Right kidney (tissue), 1 donor: ENCODE measurements around the gene SPEM3.

Experiments
- DNase-seq: peaks from one replicate; pipeline ENCODE4 v3.0.0-alpha.2; 2016

Gene SPEM3

GRCh38 chr17:7421186-7421585 lies 7.5 kb upstream of the SPEM3 start:
- no peak for DNase-seq

GRCh38 chr17:7423679-7424078 lies 5.0 kb upstream of the SPEM3 start:
- no peak for DNase-seq

- DNase-seq, result no peak
Observed at GRCh38 chr17:7425316-7425715, 3.3 kb upstream of the SPEM3 start, which contains the start of gene SPEM2. Gene SPEM2, plus strand, starts transcription at chr17:7425616. Its CDS starts 73 bp downstream, at chr17:7425689.

- DNase-seq, result no peak
Observed at GRCh38 chr17:7425756-7426155, 2.9 kb upstream of the SPEM3 start.

DNA sequence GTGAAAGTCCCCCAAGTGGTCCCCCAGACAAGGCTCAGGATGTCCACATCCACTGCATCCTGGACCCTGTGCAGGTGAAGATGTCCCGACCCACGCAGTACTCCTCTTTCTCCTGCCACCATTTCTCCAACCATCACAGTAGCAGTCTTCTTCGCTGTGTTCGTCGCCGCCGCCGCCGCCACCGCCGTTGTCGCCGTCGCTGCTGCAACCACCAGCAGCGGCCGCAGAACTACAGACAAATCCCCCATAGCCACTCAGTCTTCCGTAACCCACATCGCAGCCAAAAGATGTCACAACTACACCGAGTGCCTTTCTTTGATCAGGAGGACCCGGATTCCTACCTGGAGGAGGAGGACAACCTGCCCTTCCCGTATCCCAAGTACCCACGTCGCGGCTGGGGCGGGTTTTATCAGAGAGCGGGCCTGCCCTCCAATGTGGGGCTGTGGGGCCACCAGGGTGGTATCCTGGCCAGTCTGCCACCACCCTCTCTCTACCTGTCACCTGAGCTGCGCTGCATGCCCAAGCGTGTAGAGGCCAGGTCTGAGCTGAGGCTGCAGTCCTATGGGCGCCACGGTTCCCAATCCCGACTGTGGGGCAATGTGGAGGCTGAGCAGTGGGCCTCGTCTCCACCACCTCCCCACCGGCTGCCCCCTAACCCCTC lies 2.3 kb upstream of the SPEM3 start:
- no peak for DNase-seq

- no peak for DNase-seq
Observed at GRCh38 chr17:7426896-7427489, 1.7 kb upstream of the SPEM3 start.

GRCh38 chr17:7427549-7427948 lies 1.1 kb upstream of the SPEM3 start:
- no peak for DNase-seq

GRCh38 chr17:7429722-7430121 lies 1.1 kb downstream of the SPEM3 start:
- DNase-seq, result no peak

DNA sequence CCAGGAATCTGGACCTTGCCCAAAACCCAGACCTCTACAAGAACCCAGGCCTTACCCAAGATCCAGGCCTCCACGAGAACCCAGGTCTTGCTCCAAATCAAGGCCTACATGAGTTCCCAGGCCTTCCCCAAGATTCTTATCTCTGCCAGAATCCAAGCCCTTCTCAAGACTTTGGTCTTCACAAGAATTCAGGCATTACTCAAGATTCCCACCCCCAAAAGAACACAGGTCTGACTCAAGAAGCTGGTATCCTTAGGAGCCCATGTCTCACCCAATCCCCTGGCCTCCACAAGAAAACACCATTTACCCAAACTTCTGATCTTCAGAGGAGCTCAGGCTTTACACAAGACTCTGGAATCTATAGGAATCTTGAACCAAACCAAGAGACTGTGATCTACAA lies 2.6 kb downstream of the SPEM3 start:
- no peak for DNase-seq

DNA sequence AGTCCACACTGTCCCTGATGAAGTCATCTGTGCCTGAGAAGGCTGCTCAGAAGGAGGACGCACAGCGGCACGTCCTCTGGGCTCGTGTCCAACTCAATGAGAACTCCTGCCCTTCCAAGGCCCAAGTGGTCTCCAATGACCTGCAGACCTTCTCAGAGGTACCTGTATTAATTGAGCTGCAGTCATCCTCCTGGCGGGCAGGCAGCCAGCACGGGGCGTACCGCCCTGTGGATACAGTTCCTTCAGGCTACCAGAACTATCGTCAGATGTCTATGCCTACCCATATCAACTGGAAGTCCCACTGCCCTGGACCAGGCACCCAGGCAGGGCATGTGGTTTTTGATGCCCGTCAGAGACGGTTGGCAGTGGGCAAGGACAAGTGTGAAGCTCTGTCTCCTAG lies 3.6 kb downstream of the SPEM3 start:
- no peak for DNase-seq

GRCh38 chr17:7435676-7436555 lies 7.3 kb downstream of the SPEM3 start:
- peak; percentile 78 for DNase-seq

GRCh38 chr17:7436556-7437368 lies 8.1 kb downstream of the SPEM3 start:
- DNase-seq, result peak; percentile 87

- no peak for DNase-seq
Observed at GRCh38 chr17:7437369-7437863, 8.8 kb downstream of the SPEM3 start.

GRCh38 chr17:7437950-7438614 lies 9.4 kb downstream of the SPEM3 start:
- DNase-seq, result peak; percentile 80

DNA sequence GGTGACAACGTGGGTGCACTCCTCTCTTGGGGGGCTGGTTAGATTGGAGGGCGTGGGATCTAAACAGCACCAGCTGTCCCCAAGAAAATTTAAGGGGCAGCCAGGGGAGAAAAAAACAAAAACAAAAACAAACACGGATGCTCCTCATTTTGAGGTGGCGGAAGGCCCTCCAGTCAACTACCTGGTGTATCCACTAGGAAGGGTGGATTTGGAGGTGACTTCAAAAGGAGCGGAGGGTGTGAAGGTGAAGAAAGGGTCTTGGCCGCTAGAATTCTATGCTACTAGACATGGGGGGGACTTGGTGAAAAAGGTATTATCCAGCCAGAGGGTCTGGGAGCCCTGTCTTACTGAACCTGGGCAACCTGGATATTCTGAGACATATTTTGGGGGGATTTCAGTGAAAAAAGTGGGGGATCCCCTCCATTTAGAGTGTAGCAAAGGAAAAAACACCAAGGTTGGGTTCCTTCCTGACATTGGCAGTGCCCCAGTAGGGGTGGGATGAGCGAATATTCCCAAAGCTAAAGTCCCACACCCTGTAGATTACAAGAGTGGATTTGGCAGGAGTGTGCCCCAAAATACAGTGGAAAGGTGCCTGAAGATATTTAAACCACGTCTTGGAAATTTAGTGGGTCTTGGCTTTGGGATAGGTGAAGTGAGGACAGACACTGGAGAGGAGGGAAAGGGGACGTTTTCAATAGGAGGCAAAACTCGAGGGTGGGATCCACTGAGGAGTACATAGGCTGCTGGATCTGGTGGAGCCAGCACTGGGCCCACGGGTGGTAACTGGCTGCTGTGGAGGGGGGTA lies 10.2 kb downstream of the SPEM3 start:
- no peak for DNase-seq

- DNase-seq, result peak; percentile 50
Observed at GRCh38 chr17:7439462-7440112, 10.9 kb downstream of the SPEM3 start, which contains the start of gene FGF11. Gene FGF11, plus strand, starts transcription at chr17:7439512. Its CDS starts 109 bp downstream, at chr17:7439621.

GRCh38 chr17:7440113-7440833 lies 11.6 kb downstream of the SPEM3 start:
- DNase-seq, result peak; percentile 87

- no peak for DNase-seq
Observed at GRCh38 chr17:7440834-7441195, 12.2 kb downstream of the SPEM3 start.

DNA sequence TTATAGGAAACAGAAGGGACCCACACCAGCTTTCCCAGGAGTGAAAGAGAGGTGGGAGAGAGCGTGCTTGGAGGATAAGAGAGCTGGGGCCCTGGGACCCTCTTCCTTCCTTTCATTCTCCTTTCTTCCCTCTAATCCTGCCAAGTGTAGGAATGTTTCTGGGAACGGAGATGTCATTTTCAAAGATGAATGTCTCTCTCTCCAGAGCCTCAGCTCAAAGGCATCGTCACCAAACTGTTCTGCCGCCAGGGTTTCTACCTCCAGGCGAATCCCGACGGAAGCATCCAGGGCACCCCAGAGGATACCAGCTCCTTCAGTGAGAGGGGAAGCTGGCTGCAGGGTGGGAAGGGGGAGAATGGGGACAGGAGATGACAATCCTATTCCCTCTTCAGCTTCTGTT lies 12.6 kb downstream of the SPEM3 start:
- DNase-seq, result no peak
